ENCODE data around the gene HACE1. TPM values are rescaled to one million over a fixed set of nuclear protein-coding genes. Genes with fewer than 3 reads are reported as not detected.

The HACE1 gene
- total RNA-seq, 4 donors from 2014 or later = 6.1 to 17.7 (median 11.2) TPM

DNA sequence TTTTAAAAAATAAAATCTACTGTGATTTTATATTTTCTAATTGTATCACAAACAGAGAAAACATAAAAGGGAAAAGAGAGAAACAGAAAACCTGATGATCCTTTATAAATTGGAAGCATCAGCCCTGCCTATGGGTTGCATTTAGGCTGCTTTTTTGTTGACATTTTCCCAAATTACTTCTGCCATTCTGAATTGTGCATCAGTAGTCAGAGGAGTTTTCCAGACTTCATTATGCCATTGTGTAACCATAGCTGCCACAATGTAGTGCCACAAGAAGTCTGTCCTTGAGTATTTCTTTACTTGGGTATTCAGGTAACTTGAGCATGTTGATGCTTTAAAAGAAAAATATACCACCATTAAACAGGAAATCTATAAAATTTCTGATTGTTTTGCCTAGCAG is 130.3 kb downstream of the HACE1 start:
- no peaks in the 10 kb centered on the region for H3K4me1 ChIP-seq
- no peak overlapping the region for H3K27ac ChIP-seq
- H3K36me3 ChIP-seq = peaks cover 0 to 23% (median 0%) of the 10 kb centered on the region in 3 donors
- intact Hi-C loops (cut with DNase I) = no loop called here
- H3K4me3 ChIP-seq = no peak overlapping the region
- TF ChIP-seq POLR2A (IDR thresholded peaks at IDR 0.05) (no peak), CTCF (IDR thresholded peaks at IDR 0.05) (no peak)
- no peak for DNase-seq
- no peaks in the 10 kb centered on the region for H3K9me3 ChIP-seq
- H3K27me3 ChIP-seq = no peaks in the 10 kb centered on the region

- Histone ChIP-seq H3K9me3 (no peaks in the 10 kb centered on the region), H3K27me3 (no peaks in the 10 kb centered on the region), H3K36me3 (peaks cover 0 to 18% (median 0%) of the 10 kb centered on the region in 3 donors), H3K27ac (no peak overlapping the region), H3K4me1 (no peaks in the 10 kb centered on the region), H3K4me3 (no peak overlapping the region)
- TF ChIP-seq CTCF (IDR thresholded peaks at IDR 0.05) (no peak), POLR2A (IDR thresholded peaks at IDR 0.05) (no peak)
- DNase-seq = no peak
- intact Hi-C loops (cut with DNase I) = no loop called here
- 64 to 69% methylated on average over 4 of the region's 4 CpGs for WGBS, 2 donors
Observed at GRCh38 chr6:104728448-104728847, 131.3 kb downstream of the HACE1 start.

- Histone ChIP-seq H3K27me3 (no peaks in the 10 kb centered on the region), H3K27ac (no peak overlapping the region), H3K9me3 (no peaks in the 10 kb centered on the region), H3K4me1 (no peaks in the 10 kb centered on the region), H3K4me3 (no peak overlapping the region), H3K36me3 (no peaks in the 10 kb centered on the region)
- intact Hi-C loops (cut with DNase I) = no loop called here
- 80 to 93% methylated on average over 1 of the region's 1 CpG for WGBS, 2 donors
- no peak for DNase-seq
- no peak for TF ChIP-seq CTCF (IDR thresholded peaks at IDR 0.05)
- no peak for TF ChIP-seq POLR2A (IDR thresholded peaks at IDR 0.05)
Observed at GRCh38 chr6:104718672-104719071, 141.0 kb downstream of the HACE1 start.

- no peak for DNase-seq
- Histone ChIP-seq H3K36me3 (no peaks in the 10 kb centered on the region), H3K4me1 (no peaks in the 10 kb centered on the region), H3K9me3 (no peaks in the 10 kb centered on the region), H3K27me3 (no peaks in the 10 kb centered on the region), H3K27ac (no peak overlapping the region), H3K4me3 (no peak overlapping the region)
- intact Hi-C loops (cut with DNase I) = no loop called here
- 86 to 91% methylated on average over 4 of the region's 4 CpGs for WGBS, 2 donors
- TF ChIP-seq CTCF (IDR thresholded peaks at IDR 0.05) (no peak), POLR2A (IDR thresholded peaks at IDR 0.05) (no peak)
Observed at GRCh38 chr6:104716858-104717257, 142.9 kb downstream of the HACE1 start.

DNA sequence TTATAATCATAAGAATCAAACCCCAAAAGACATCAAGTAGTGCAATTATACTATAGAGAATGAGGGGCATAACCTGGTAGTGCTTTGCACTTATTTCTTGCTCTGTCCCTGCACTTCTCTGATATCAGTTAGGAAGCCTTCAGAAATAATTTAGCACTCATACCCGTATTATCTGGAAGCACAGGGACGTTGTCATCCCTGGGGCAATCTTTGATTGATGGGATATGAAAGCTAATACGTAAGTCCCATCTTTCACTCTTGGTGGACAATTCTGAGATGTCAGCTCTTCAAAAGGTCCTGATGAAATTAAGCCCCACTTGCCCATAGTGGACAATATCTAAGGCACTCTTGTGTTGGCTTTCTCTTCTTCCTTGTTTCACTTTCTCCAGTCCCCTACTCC is 144.9 kb downstream of the HACE1 start:
- H3K9me3 ChIP-seq = no peaks in the 10 kb centered on the region
- H3K4me3 ChIP-seq = no peak overlapping the region
- no peaks in the 10 kb centered on the region for H3K27me3 ChIP-seq
- H3K27ac ChIP-seq = no peak overlapping the region
- no peaks in the 10 kb centered on the region for H3K4me1 ChIP-seq
- 81 to 91% methylated on average over 3 of the region's 3 CpGs for WGBS, 2 donors
- intact Hi-C loops (cut with DNase I) = no loop called here
- no peak for DNase-seq
- TF ChIP-seq POLR2A (IDR thresholded peaks at IDR 0.05) (no peak), CTCF (IDR thresholded peaks at IDR 0.05) (no peak)
- H3K36me3 ChIP-seq = no peaks in the 10 kb centered on the region

All from esophagus squamous epithelium (tissue), 5 donors.